IMR-90 (cell line): ENCODE results near the gene CREG2. TPM values are rescaled to one million over a fixed set of nuclear protein-coding genes. Genes with fewer than 3 reads are reported as not detected.

Experiments
- ATAC-seq: fragments of 200-7000 bp; cut with Tn5 transposase; 2 replicates; pipeline ENCODE4 v1.9.1; 2020; ENCODE audit warnings: low read depth, mild to moderate bottlenecking, moderate library complexity
- BruUV-seq: library from RNA; stranded (reverse); fragments of 400-500 nt; replicated peaks from 2 replicates; lab custom pipeline; 2021; lab: Mats Ljungman, UMichigan
- CTCF ChIA-PET: fragments of 300-600 bp; formaldehyde crosslinking; extraction: SDS; loops from one replicate; lab custom pipeline; 2021; ENCODE audit warnings: antibody characterized with exemption; lab: Yijun Ruan, JAX
- POLR2A ChIA-PET: fragments of 300-600 bp; sonication (Branson Sonifier 250); formaldehyde crosslinking; loops from one replicate; lab custom pipeline; 2022; ENCODE audit warnings: antibody characterized with exemption; ENCODE audit not compliant: unreplicated experiment; lab: Charles Lee
- DNase-seq: peaks from one replicate; pipeline ENCODE4 v3.0.0; 2013
- H2AFZ ChIP-seq: replicated peaks from 2 replicates; pipeline ENCODE3; 2013; ENCODE audit warnings: low read length, mild to moderate bottlenecking; ENCODE audit not compliant: poor library complexity
- H2AK5ac ChIP-seq: 2 replicates; pipeline ENCODE4 v1.6.1; 2013; ENCODE audit warnings: low read depth, low read length, inconsistent platforms
- H2AK9ac ChIP-seq: replicated peaks from 2 replicates; pipeline ENCODE3; 2013; ENCODE audit warnings: mild to moderate bottlenecking, low read depth, low read length, moderate library complexity; ENCODE audit not compliant: poor library complexity
- H2BK120ac ChIP-seq: 2 replicates; pipeline ENCODE4 v1.6.1; 2013; ENCODE audit warnings: low read depth, low read length, inconsistent platforms
- H2BK15ac ChIP-seq: 3 replicates; pipeline ENCODE4 v1.6.1; 2013; ENCODE audit warnings: low read depth, low read length, inconsistent platforms
- H2BK20ac ChIP-seq: 2 replicates; pipeline ENCODE4 v1.6.1; 2013; ENCODE audit warnings: low read depth, mild to moderate bottlenecking, inconsistent platforms, low read length, moderate library complexity
- H2BK5ac ChIP-seq: 2 replicates; pipeline ENCODE4 v1.6.1; 2013; ENCODE audit warnings: mild to moderate bottlenecking, low read depth, low read length, inconsistent platforms; ENCODE audit not compliant: poor library complexity, severe bottlenecking
- H3K14ac ChIP-seq: replicated peaks from 2 replicates; pipeline ENCODE4 v1.6.1; 2013; ENCODE audit warnings: low read depth, low read length, inconsistent platforms
- H3K18ac ChIP-seq: 2 replicates; pipeline ENCODE4 v1.6.1; 2013; ENCODE audit warnings: low read depth, low read length, control low read depth
- H3K23ac ChIP-seq: 2 replicates; pipeline ENCODE4 v1.6.1; 2013; ENCODE audit warnings: low read depth, low read length, inconsistent platforms
- H3K27ac ChIP-seq: 2 replicates; pipeline ENCODE4 v1.5.1; 2013; ENCODE audit warnings: mild to moderate bottlenecking, control low read depth, low read length; ENCODE audit not compliant: insufficient read depth
- H3K27me3 ChIP-seq: 2 replicates; pipeline ENCODE4 v1.6.1; 2013; ENCODE audit warnings: low read length; ENCODE audit not compliant: control insufficient read depth, insufficient read depth
- H3K36me3 ChIP-seq: 2 replicates; pipeline ENCODE4 v1.6.1; 2013; ENCODE audit warnings: low read length, mixed read lengths; ENCODE audit not compliant: control insufficient read depth, insufficient read depth
- H3K4ac ChIP-seq: 2 replicates; pipeline ENCODE4 v1.6.1; 2013; ENCODE audit warnings: low read depth, low read length, inconsistent platforms
- H3K4me1 ChIP-seq: 2 replicates; pipeline ENCODE4 v1.6.1; 2013; ENCODE audit warnings: low read length, mixed read lengths; ENCODE audit not compliant: control insufficient read depth, insufficient read depth
- H3K4me2 ChIP-seq: 2 replicates; pipeline ENCODE4 v1.6.1; 2013; ENCODE audit warnings: low read depth, mild to moderate bottlenecking, control low read depth, low read length, moderate library complexity
- H3K4me3 ChIP-seq: 2 replicates; pipeline ENCODE4 v1.5.1; 2013; ENCODE audit warnings: low read depth, mild to moderate bottlenecking, control low read depth, low read length, moderate library complexity; ENCODE audit not compliant: insufficient read depth
- H3K56ac ChIP-seq: 2 replicates; pipeline ENCODE4 v1.6.1; 2013; ENCODE audit warnings: low read length, inconsistent platforms; ENCODE audit not compliant: insufficient read depth; ENCODE audit errors: extremely low read depth
- H3K79me1 ChIP-seq, 2 experiments: 2 replicates each; pipeline ENCODE4 v1.6.1; 2013; ENCODE audit warnings: low read length in 2 of 2, inconsistent platforms in 1 of 2, low read depth in 1 of 2
- H3K9ac ChIP-seq: 2 replicates; pipeline ENCODE4 v1.6.1; 2013; ENCODE audit warnings: low read depth, low read length, control low read depth
- H3K9me1 ChIP-seq: 2 replicates; pipeline ENCODE4 v1.6.1; 2013; ENCODE audit warnings: low read length, inconsistent platforms; ENCODE audit not compliant: insufficient read depth
- H3K9me3 ChIP-seq: 2 replicates; pipeline ENCODE4 v1.6.1; 2013; ENCODE audit warnings: low read length; ENCODE audit not compliant: control insufficient read depth, insufficient read depth
- H4K20me1 ChIP-seq: 2 replicates; pipeline ENCODE4 v1.6.1; 2013; ENCODE audit warnings: low read length, inconsistent platforms; ENCODE audit not compliant: insufficient read depth
- H4K5ac ChIP-seq: 2 replicates; pipeline ENCODE4 v1.6.1; 2013; ENCODE audit warnings: mild to moderate bottlenecking, low read depth, low read length, control low read depth
- H4K8ac ChIP-seq, 2 experiments: 2 replicates each; pipeline ENCODE4 v1.6.1; 2013; ENCODE audit warnings: low read depth in 2 of 2, low read length in 2 of 2, control low read depth in 1 of 2, inconsistent platforms in 1 of 2
- H4K91ac ChIP-seq: 2 replicates; pipeline ENCODE4 v1.6.1; 2013; ENCODE audit warnings: low read depth, low read length, inconsistent platforms; ENCODE audit not compliant: insufficient read depth
- CEBPB ChIP-seq: IDR thresholded peaks from 2 replicates; pipeline ENCODE4 v1.6.1; 2012; ENCODE audit warnings: low read depth, low read length, improper control_type of control experiment
- CHD1 ChIP-seq: IDR thresholded peaks from 2 replicates; pipeline ENCODE4 v1.6.1; 2012; ENCODE audit warnings: low read depth, low read length, improper control_type of control experiment
- FOS ChIP-seq: fragments of 150-350 bp; IDR thresholded peaks from 2 replicates; pipeline ENCODE4 v1.6.1; 2016; ENCODE audit warnings: low read depth, low read length
- MAFK ChIP-seq: IDR thresholded peaks from 2 replicates; pipeline ENCODE4 v1.6.1; 2012; ENCODE audit warnings: low read depth, low read length, improper control_type of control experiment
- MXI1 ChIP-seq: IDR thresholded peaks from 2 replicates; pipeline ENCODE4 v1.6.1; 2012; ENCODE audit warnings: low read depth, mild to moderate bottlenecking, low read length, moderate library complexity, borderline replicate concordance
- POLR2A ChIP-seq: IDR thresholded peaks from 2 replicates; pipeline ENCODE4 v1.6.1; 2012; ENCODE audit warnings: mild to moderate bottlenecking, low read depth, low read length
- RAD21 ChIP-seq: IDR thresholded peaks from 2 replicates; pipeline ENCODE4 v1.6.1; 2012; ENCODE audit warnings: low read length, improper control_type of control experiment
- RFX5 ChIP-seq: IDR thresholded peaks from 2 replicates; pipeline ENCODE4 v1.8.0; 2012; ENCODE audit warnings: low read depth, mild to moderate bottlenecking, low read length, moderate library complexity
- SMC3 ChIP-seq: fragments of 150-350 bp; IDR thresholded peaks from 2 replicates; pipeline ENCODE4 v1.6.1; 2016; ENCODE audit warnings: low read depth, mild to moderate bottlenecking, antibody characterized with exemption, low read length, moderate library complexity
- WGBS, 2 experiments: methylation state at CpG; one replicate each; pipeline versions ENCODE4 v1.1.5 to v1.1.7; 2013; ENCODE audit warnings: missing lambda C conversion rate in 2 of 2; ENCODE audit not compliant: insufficient read length in 1 of 2; ENCODE audit errors: extremely low coverage in 2 of 2; 5-methylcytosine and 5-hydroxymethylcytosine counted together
- dilution Hi-C: fragments of 300-500 bp; cut with HindIII; formaldehyde crosslinking; loops from one replicate; pipeline ENCODE4 v1.14.3; 2018; ENCODE audit warnings: low sequenced_read_pairs; ENCODE audit not compliant: unreplicated experiment
- in situ Hi-C: fragments of 300-500 bp; cut with MboI; formaldehyde crosslinking; loops from 3 replicates; pipeline ENCODE4 v1.14.3; 2019; ENCODE audit warnings: low sequenced_read_pairs, inconsistent platforms, mixed read lengths
- intact Hi-C: fragments of 100-400 bp; cut with micrococcal nuclease; formaldehyde crosslinking; loops from 2 replicates; pipeline ENCODE4 v1.10.0; 2022
- polyA plus RNA-seq, 3 experiments: library from polyadenylated mRNA; depleted of rRNA; stranded (reverse); fragments of >200 nt; gene quantifications; 2 replicates each; pipeline ENCODE4 v1.2.3, GENCODE V29; 2012; ENCODE audit warnings: low replicate concordance in 1 of 3
- total RNA-seq: library from RNA; depleted of rRNA; stranded (reverse); fragments of >200 nt; gene quantifications from 2 replicates; pipeline ENCODE4 v1.2.3, GENCODE V29; 2012
- TF ChIP-seq, protein P1 (sequence below): fragments of 150-350 bp; IDR thresholded peaks from 2 replicates; pipeline ENCODE4 v1.6.1; 2016; ENCODE audit warnings: low read depth, mild to moderate bottlenecking, low read length, moderate library complexity, borderline replicate concordance

The CREG2 gene
- total and polyA plus RNA-seq, 2 of the 4 experiments (the other 2 are of a cell fraction): 0.17 TPM; not detected in 1

DNA sequence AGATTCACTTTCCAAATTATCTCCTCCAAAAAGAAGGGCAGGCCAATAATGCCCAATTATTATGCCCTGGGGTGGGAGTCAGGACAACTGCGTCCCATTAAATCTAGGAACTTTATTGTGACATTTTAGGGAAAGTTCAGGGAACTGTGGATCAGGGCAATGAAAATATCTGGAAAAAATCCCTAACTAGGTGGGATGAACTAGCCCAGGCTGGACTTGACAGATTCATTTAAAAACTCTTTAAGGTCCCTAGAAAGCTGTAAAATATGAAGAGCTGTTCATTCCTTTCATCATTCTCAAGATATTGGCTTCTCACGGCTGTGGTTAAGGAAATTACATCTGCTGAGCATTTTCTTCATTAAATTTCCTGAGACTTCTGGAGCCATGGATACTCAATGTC lies 8.2 kb downstream of the CREG2 start:
- Histone ChIP-seq H4K20me1 (no peaks in the 10 kb centered on the region), H3K9ac (no peak overlapping the region), H3K4ac (no peak overlapping the region), H3K23ac (no peak overlapping the region), H3K18ac (no peak overlapping the region), H2AK5ac (no peak overlapping the region), H4K5ac (no peak overlapping the region), H2BK15ac (no peak overlapping the region), H3K27ac (no peak overlapping the region), H2AK9ac (no peak overlapping the region), H3K27me3 (peaks cover 6% of the 10 kb centered on the region), H2BK5ac (no peak overlapping the region), H3K14ac (no peak overlapping the region), H2BK20ac (no peak overlapping the region), H4K8ac (no peak overlapping the region), H2AFZ (no peak overlapping the region), H2BK120ac (no peak overlapping the region), H4K91ac (no peak overlapping the region), H3K4me3 (no peak overlapping the region), H3K4me1 (no peaks in the 10 kb centered on the region), H3K9me3 (no peaks in the 10 kb centered on the region), H3K4me2 (no peak overlapping the region), H3K56ac (no peak overlapping the region), H3K79me1 (no peaks in the 10 kb centered on the region), H3K36me3 (no peaks in the 10 kb centered on the region), H3K9me1 (no peaks in the 10 kb centered on the region)
- dilution Hi-C loops: no loop called here
- DNase-seq (no peak), ATAC-seq (no peak)
- no CpG with 5 or more reads among the region's 2 CpGs for WGBS, 2 experiments
- POLR2A ChIA-PET: no interaction called here
- CTCF ChIA-PET: no interaction called here
- intact Hi-C loops: no loop called here
- in situ Hi-C loops: no loop called here
- TF ChIP-seq MAFK: no peak
- no peak for TF ChIP-seq POLR2A
- TF ChIP-seq FOS: no peak
- TF ChIP-seq SMC3: no peak
- TF ChIP-seq RAD21: no peak
- TF ChIP-seq CEBPB: no peak
- TF ChIP-seq, protein P1, sequence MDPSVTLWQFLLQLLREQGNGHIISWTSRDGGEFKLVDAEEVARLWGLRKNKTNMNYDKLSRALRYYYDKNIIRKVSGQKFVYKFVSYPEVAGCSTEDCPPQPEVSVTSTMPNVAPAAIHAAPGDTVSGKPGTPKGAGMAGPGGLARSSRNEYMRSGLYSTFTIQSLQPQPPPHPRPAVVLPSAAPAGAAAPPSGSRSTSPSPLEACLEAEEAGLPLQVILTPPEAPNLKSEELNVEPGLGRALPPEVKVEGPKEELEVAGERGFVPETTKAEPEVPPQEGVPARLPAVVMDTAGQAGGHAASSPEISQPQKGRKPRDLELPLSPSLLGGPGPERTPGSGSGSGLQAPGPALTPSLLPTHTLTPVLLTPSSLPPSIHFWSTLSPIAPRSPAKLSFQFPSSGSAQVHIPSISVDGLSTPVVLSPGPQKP: no peak
- TF ChIP-seq CHD1: no peak
- TF ChIP-seq MXI1: no peak
- TF ChIP-seq RFX5: no peak
- no TSS peak for BruUV-seq
